IPS DF 4.7 (cell line): ENCODE data around the gene C5.

ENCODE experiments used
- DNase-seq: peaks from one replicate; pipeline ENCODE4 v3.0.0-alpha.2; 2013; ENCODE audit warnings: low spot score; ENCODE audit errors: extremely low read depth

Gene C5

GRCh38 chr9:120912958-120913646 is 137.0 kb downstream of the C5 start:
- no peak for DNase-seq

DNA sequence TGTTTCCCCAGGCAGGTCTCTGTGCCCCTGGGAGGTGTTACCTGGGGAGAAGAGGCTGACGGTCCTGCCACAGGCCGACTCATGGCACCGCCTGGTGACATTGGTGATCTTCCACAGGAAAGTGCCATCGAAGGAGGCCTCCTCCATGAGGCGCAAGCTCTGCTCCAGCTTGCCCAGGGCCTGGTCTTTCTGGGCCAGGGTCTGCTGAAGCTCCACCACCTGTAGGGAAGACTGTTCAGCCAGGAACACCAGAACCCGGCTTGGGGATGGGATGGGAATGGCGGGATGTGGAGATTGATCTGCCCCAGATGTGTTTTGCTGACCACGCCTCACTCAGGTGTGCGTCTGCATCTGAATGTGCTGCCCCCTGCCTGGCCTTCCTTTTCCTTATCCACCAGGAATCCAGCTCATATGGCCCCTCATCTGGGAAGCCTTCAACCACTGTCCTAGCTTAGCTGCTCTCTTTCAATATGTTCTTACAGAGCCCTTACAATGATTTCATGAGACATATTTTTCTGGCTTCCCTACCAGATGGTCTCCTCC is 138.7 kb downstream of the C5 start:
- no peak for DNase-seq

DNA sequence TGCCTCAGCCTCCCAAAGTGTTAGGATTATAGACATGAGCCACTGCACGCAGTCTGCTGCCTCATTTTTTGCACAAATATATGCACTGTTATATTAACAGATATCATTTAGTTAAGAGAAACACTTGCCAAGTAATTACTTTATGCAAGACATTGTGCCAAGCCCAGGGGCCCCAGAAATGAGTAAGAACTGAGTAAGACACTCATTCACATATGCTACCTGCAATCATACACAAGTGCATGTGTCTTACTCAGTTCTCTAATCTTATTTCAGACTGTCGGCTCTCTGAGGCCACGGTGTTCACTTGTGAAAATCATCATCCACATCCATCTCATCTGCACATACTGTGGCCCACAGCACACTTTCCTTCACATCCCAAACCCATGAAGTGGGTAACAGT is 139.4 kb downstream of the C5 start:
- DNase-seq: no peak

DNA sequence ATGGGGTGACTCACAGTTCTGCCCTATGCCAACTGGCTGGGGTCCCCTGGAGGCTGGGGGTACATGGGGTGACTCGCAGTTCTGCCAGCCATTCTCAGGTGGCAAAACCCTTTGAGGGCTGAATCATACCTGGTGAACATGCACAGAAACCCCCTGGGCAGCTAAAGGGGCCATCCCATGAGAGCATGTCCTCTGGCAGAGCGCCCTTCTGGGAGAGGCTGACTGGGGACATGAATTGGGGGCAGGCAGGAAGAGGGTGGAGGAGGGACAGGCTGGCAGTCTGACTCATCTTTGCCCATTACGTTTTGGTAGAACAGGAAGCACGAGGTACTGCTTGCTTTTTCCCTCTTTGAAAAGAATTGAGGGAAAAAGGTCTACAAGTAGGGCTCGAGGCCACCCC is 140.2 kb downstream of the C5 start:
- no peak for DNase-seq

DNA sequence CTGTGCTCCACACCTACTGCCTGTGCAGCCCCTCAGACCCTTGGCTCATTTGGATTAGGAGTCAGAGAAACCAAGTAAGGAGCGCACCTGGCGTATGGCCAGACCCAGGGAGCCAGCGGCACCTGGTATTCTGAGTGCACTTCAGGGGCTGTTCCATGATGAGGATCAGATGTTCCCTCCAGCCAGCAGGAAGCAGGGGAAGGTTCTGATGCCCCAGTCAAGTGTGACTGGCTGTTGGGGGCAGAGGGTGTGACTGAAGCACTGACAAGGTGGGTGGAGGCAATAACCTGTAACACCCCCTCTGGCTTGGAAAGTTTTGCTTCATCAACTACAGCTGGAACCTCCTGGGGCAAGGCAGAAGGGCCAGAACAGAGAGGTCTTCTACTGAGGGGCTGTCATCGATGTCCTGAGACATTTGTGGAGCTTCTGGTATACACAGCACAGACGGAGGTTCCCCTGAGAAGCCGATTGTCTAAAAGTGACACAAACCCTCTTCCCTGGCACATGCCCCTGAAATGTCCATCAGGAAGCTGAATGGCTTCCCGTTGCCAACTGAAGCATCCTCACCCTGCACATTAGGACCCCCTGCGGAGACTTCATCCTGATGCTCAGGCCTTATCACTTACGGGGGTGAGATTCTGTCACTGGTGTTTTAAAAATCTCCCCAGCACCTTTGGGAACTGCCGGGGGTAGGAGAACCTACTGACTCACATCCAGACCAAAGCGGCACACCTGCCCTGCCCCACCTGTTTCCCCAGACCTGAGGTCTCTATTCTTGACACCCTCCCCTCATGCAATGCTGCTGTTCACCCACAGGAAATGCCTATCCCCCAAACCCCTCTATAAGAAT is 144.5 kb downstream of the C5 start:
- no peak for DNase-seq

- DNase-seq: no peak
These were observed 145.1 kb downstream of the C5 start for GRCh38 chr9:120904978-120905301.

GRCh38 chr9:120904061-120904977 is 145.8 kb downstream of the C5 start:
- DNase-seq: no peak

DNA sequence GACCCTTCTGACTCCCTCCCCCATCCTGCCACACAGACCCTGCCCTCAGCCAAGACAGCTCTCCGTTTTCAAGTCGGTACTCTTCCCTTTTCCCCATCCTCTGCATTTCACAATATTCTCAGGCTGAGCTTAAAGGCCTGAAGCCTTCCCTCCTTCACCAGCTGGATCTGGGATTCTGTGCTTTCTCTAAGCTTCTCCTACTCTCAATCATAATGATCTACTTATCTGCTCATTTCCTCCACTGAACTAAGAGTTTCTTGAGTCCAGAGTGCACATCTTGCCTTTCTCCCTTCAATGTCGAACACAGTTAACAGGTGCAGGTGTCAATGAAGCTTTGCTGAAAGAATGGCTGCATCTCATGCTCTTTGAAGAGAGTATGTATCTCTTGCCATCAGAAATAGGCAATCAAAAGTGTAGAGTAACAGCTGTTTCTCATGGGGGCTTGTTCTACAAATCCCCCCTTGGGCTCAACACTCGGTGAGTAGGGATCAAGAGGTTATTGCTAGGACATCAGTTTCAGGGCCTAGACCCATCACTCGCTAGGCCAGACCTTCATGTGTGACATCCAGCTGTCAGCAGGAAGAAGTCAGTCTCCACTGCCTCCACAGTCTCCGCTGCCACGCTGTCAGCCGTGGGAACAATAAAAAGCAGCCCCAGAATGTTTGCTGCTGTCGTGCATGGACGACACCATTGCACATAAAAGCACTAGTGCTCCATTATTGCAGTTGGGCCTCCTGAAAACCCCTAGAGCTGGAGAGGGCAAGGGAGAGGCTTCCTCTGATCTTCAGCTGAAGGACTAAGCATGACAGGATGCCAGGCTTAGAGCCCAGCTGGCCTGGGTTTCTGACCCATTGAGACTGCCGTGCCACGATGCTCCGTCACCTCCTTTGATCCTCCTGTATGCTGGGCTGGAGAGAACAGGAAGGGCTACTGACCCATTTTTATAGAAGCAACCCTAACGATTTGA is 147.2 kb downstream of the C5 start:
- DNase-seq: no peak
